Measurements from ENCODE around the gene APBA2.
"Not testable (repeated sequence)": the region's sequence is repeated elsewhere in the genome, so short reads cannot be mapped to it uniquely, and the experiment has no call there.

APBA2 gene

DNA sequence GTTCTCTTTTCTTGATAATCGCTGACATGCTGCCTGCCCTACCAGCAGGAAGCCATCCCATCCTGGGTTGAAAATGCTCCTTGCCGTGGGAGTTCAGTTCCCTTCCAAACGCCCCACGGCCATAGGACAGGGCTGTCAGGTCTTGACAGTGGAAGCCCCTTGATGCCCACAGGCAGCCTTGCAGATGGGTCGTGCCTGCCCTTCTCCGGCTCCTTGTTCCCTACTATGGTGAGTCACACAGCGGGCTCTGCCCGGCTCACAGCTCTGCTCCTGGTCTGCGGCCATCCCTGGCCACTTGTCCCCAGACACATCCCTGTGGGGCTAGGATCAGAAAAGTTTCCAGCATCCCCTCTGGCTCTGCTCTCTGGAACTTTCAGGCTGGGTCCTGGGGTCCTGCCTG lies 6.2 kb upstream of the APBA2 start:
- DNase-seq: no peak

DNA sequence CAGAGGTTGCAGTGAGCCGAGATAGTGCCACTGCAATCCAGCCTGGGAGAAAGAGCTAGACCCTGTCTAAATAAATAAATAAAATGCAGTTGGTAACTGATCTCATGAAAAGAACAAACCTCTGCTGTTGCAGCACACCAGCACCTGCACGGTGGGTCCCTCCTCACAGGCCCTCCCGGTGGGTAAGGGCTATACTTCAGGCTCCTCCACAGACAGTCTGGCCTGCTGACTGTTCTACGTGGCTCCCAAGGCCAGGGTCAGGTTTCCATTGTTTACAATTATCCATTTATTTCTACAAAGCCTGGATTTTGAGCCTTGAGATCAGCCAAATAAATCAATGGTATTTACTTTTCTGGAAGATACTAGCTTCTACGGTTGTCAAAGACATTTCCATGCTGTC lies 5.1 kb upstream of the APBA2 start:
- no peak for DNase-seq

DNA sequence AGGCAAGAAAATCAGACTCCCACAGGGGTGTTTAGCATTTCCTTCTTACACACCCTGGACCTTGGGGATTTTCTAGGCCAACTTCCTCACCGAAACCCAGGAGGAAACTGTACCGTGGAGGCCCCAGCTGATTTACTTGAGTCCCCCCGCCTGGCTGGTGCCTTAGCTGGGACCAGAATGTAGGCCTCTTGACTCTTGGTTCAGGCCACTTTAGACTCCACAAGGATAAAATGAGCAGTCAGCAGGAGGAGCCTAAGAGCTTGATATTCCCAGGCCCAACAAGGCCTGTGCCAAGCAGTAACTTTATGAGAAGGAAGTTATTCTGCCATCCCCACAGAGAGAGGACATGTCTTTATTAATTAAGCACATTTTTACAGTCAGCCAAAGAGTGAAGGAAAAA lies 4.6 kb upstream of the APBA2 start:
- no peak for DNase-seq

DNA sequence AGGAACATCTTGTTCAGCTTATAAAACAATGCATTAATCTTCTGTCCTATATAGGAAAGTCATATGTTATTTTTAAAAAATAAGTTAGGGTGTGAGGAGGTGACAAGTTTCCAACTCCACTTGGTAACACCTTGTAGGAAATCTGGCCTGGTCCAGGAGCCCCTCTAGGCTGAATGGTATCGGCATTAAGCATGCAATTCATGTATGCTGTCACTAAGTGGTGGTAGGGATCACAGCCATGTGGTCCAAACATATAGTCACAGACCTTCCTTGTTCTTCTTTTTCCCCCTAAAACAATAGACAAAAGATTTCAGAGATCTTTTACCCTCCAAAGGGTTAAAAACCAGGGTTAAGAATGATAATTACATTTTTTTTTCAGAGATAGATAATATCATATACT lies 4.2 kb upstream of the APBA2 start:
- DNase-seq: no peak

DNA sequence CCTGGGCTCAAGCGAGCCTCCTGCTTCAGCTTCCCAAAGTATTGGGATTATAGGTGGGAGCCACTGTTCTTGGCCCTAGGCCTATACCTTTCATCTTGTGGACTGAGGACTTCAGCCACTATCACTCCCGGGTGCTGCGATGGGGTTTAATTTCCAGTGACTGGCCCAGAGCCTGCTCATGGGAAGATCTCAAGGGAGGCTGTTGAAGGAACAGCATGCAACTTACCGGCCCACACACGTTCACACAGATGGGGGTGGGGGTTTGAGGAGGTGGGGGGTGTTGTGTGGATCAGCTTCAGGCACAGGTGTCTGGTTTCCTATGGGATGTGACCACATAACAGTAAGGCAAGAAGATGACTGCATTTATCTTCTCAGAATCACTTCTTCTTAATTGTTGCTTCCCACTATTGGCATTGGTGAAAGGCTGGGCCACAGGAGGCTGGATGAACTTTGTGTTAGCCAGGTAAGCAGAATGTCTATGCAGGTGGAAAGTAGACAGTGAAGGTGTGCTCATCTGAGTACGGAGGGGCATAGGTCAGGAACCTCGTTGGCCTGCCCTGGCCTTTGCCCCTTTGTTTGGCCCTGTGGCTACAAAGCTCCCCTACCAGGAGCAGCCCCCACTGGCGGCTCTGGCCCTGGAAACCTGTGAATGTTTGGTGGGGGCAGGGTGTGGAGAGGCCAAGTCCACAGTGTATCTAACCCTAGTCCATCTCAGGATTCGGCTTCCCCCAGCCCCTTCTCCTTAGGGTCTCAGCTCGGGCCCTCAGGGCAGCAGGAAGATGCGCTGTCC lies 1.4 kb upstream of the APBA2 start:
- no peak for DNase-seq

DNA sequence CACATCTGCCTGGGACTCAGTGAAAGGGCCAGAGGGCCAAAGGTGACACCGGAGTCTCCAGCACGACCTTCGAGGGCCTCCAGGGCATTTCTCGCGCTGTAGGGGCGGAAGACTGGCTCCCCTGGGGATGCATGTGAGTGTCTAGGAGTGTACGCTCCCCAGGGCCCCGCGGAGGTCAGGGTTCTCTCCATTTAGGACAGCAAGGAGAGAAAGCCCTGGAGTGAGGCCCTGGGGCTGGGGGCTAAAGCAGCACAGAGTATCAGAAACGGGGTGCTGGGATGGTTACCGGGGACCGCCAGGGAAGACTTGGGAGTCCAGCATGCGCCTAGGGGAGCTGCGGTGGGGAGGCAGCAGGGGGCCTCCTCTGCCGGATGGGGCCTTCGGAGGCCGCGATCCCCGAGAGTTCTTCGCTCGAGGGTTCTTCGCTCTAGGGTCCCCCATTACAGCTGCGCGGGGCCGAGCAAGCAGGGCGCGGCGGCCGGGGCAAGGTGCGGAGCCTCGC lies 595 bp upstream of the APBA2 start:
- DNase-seq: no peak

DNA sequence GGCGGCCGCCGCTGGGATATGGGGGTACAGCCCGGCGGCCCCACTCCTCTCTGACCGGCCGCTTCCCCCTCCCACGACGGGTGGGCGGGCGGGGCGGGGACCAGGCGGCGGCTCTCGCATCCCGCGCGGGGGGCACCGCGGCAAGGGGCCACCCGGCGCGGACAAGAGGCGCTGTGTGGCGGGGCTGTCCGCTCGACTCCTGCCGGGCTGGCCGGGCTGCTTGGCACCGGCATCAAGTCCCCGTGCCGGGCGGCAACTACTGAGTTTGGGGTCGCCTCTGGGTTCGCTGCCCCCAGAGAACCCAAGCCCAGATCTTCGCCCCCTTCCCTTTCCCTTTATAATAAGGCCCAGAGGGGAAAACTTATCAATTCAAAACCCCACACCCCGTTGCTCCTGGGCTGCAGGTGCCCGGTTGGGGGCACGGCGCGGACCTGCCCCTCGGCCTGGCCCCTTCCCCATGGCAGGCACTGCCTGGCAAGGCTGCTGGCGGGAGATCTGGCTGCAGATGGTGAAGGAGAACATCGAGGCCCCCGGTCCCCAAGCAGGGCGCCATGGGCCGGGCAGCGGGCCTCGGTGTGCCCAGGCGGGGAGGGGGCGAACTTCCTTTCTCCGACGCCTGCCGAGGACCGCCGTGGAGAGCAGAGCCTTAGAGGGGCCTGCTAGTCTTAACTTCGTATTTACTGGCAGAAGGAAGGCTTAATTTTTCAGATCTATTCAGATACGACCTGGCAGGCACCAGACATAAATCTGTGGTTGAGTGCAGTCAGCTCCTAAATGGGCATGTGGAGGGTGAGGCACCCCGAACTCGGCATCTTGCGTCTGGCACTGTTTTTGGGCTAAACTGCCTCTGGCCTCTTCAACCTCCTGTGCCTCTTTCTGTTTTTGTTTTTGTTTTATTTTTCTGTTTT lies 911 bp downstream of the APBA2 start:
- no peak for DNase-seq

DNA sequence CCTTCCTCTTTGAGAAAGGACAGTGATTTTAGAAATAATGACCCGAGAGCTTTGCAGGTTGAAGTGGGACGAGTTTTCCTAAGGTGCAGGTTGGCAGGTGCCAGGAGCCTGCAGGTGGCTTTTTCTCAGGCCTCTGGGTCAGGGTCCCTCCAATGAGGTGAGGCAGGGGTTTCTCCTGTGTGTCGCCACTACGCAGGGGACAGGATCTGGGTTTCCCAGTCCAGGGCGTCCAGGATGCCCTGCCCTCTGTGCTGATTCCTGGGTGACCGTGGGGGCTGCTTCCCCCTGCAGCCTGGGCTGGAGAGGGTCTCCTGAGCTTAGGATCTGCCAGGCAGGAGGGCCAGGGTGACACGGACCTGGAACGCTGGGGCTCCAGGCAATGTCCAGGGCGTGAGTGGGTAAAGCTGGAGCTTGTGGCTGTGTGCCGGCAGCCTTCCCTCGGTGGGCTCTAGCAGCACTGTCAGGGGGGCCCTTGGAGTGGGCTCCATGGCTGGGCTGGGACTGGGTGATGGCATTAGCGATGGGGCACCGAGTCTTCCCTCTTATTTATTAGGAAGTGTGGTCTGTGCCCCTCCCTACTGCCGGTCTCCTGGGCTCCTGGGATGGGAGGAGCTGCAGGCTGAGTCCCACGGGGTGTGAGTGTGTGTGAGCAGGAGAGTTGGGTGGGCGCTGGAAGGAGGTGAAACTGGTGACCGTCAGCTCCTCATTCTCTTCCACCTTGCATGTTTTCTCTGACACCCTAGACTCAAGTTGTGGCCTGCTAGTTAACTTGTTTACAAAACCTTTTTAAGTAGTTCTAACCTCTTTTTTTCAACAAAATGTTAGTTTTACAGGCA lies 1.8 kb downstream of the APBA2 start:
- no peak for DNase-seq

DNA sequence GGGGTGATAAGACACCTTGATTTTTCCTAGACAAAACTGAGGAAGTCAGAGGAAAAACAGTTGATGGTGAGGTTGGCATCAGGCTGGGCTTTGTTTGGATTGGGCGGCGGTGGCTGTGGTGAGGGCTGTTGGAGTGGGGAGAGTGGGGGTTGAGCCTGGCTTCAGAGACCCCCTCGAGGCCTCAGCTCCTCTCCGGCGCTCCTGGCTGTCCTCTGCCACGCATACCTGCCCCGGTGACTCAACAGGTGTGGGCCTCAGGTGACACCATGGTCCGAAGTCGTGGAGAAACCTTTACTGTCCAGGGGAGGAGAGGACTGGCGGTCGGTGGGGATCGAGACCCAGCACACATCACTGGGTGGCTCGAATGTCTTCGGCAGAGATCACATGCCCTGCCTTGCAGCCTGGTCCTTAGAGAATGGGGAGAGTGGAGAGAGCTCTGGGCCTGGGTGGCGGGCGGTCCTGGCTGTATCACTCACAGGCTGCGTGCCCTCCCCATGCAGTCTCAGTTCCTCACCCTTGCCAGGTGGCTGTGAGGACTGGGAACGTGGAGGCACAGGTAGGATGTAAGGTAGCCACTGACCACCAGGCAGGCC lies 2.6 kb downstream of the APBA2 start:
- no peak for DNase-seq

DNA sequence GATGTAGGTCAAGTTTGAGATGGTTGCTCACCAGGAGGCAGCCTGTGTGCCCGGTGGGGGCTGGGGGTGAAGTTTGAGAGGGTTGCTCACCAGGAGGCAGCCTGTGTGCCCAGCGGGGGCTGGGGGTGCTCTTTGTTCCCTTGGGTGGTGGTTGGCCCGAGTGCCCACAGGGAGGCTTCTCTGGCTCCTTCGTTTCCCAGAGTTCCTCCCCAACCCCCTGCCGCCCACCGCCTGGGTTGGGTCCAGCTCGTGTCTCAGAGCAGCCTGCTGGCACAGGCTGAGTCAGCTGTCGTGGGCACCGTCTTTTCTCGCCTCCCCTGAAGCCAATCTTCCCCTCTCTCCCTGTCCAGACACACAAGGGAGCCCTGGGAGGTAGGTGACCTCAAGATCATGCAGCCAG lies 3.1 kb downstream of the APBA2 start:
- no peak for DNase-seq

DNA sequence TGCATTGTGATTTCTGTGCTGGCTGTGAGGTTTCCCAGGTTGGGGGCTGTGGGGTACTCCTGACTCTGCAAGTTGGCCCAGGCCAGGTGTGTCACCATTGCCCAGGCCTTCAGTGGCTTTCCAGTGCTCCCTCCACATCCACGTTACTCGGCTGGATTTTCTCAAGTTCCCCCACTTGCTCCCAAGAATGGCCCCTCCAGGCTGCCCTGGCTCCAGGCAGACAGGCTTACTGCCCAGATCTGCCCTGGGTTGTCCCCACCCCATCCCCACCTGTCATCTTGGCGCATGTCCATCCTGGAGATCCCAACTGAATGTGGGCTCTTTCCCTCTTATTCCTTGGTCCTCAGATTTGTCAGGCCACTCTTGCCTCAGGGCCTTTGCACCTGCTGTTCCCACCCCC lies 3.6 kb downstream of the APBA2 start:
- no peak for DNase-seq

DNA sequence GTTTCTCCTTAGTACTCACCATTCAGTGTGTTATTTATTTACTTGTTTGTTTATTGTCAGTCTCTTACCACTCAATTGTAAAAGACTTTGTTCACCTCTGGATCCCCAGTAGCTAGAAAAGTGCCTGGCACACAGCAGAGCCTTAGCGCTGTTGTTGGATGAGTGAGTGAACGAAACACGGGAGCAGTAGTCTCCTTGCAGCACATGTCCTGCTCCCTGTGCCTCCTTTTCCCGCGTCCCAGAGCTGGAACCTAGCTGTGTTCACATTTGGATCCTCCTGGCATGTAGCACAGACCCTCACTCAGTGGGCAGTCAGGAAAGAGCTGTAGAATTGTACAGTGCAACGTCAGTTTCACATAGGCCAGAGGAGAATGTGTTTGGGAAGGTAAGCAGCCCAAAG lies 4.1 kb downstream of the APBA2 start:
- not testable (repeated sequence) for DNase-seq

DNA sequence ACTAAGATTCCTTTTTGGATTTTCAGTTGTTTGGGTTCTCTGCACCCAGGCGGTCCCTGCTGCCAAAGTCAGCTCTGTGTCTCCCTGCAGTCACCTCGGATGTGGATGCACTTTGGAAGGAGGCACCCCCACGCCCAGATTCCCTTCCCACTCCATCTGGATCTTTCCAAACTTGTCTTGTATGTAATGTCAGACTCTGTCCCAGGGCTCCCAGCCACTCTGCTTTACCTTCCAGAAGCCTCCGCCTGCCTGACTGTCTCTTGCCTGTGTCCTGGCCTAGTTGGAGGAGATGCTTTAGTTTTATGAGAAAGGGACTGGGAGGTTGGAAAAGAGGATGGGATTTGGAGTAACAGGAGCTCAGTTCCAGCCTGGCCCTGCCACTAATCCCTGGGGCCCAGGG lies 4.5 kb downstream of the APBA2 start:
- not testable (repeated sequence) for DNase-seq

DNA sequence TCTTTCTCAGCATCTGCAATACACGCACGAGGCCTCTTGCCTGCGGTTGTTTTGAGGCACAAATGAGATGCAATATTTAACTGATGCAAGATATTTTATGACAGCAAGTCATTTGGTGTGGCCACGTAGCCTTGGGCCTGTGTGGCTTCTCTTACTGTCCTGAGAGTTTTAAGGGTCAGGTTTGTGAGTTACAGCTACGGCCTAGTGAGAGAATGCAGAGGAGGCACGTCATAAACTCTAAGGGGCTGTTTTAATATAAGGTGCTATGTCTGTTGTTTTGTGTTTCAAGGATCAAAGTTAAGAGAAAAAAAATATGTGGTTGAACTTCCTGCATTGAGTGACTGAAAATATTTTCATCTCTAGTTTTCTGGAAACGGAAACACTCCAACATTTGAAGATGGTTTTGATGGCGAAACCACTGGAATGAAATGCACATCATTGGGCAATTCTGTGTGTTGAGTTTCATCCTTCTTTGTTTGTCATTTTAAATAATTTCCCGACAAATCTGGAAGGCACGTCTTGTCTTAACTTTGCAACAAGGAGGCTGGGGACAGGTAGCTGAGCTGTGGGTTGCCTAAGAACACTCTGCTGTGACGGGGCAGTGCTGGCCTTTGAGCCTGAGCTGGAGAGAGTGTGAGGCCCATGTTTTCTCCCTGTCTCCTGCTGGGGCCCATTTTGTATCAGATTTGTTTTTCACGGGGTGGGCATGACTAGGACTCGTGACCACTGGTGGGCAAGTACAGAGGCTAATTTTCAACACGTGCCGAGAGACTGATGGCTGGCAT lies 5.1 kb downstream of the APBA2 start:
- DNase-seq: no peak

DNA sequence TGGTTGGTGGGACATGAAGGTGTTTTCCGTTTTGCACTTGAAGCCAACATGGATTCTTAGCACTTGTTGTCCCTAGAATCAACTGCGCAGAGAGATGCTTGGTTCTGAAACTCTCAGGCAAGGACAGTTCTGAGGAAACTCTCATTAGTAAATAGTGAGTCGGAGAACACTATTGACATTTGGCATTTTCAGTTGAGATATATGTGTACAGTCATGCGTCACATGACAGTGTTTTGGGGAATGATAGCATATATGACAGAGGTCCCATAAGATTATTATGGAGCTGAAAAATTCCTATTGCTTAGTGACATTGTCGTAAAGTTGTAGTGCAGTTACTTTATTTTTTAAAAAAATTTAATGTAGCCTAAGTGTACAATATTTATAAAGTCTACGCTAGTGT lies 5.8 kb downstream of the APBA2 start:
- DNase-seq: no peak

DNA sequence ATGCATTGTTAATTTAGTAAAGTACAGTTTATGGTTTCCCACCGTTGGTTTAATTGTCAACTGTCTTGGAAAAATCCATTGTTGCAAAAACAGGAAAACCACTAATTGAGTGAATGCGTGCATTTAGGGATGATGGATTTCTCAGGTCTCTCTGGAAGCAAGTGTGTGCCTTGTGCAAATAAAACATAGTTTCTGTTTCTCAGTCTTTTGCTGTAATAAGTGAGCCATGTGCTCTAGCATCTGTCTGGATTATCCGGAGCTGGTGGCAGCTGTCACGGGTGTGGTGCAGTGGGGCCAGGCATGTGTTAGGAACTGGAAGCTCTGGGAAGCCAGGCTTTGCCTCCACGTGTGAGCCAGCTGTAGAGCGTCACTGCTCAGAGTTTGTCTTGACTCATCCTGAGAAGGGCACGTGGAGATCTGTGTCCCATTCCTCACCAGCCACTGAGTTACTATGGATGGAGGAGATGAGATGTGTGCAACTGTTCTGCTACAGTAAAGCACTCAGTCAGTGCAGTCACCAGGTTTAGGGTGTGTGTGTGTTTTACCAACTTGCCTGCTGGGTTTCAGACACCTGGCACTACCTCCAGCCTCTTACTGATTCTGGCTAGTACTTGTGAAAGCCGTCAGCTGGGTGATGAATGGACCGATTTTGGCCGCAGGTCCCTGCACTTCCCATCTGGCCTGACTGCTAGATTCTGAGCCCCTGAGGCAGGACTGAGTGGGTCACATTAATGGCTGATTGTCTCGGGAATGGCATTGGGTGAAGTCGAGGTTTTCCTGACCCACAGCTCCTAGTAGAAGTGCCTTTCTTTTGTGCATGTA lies 7.2 kb downstream of the APBA2 start:
- no peak for DNase-seq

DNA sequence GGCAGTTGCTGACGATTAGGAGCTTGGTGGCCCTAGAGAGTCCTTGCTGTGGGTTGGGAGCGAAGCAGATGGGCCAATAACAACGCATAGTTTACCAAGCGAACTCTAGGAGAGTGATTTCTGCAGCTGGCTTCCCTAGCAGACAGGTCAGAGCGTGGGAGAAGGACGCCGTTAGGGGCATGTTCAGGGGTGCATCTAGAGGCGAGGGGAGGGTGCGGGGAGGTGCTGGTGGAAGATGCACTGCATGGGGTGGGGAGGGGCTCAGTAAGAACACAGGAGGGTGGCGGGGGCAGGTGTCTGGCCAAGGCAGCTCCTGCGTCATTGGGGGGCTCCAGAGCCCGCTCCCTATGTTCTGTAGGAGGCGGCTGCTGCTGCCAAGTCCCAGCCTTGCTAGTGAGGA lies 8.9 kb downstream of the APBA2 start:
- no peak for DNase-seq

DNA sequence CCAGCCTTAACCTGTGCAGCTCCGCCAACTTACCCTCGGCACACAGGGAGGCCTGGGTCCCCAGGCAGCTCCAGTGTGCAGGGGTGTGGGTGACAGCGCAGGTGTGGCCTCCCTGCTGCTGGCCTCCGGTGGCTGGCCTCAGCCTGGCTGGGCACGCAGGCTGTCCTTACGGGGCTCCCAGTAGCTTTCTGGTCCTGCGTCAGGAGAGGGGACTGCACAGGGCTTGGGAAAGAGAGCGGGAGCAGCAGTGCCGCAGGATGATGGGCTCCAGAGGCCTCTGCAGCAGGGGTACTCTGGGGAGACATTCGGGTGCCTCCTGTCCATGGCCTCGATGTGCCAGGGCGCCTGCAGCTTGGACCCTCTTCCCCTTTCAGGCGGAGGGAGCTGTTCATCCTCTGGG lies 9.4 kb downstream of the APBA2 start:
- no peak for DNase-seq

DNA sequence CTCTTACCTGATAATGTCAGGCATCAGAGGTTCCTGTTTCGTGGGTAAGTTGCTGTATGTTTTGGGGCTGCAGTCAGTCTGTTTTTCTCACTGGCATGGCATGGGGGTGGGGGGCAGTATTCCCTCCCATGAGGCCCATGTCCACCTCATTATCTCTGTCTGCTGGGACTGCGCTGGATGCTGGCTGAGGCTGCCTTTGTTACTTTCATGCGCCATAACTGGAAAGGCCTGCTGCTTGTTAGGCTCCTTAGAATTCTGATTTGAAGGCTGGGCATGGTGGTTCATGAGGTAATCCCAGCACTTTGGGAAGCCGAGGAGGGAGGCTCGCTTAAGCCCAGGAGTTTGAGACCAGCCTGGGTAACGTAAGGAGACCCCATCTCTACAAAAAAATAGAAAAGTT lies 9.8 kb downstream of the APBA2 start:
- no peak for DNase-seq

DNA sequence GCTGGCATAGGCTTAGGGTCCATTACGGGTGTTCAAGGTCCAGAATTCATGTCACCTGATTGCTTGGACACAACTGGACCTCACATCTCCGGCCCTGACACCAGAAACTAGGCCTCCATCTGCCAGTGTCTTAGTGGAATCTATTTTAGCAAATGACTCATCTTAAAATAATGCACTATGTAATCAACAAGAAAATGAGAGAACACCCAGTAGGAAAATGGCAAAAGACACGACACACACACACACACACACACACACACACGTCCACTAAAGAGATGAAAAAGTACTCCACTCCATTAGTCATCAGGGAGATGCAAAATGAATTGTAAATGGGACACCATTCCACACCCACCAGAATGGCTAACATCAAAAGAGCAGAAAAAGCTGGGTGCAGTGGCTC lies 11.2 kb downstream of the APBA2 start:
- DNase-seq: no peak

All from activated CD8-positive, alpha-beta memory T cell treated with anti-CD3 and anti-CD28 coated beads, Interleukin-2, amount 50 U/mL, for 4 hours (primary cell).